OCI-LY1 (cell line): ENCODE data around the gene MAPK9.
"Not testable (repeated sequence)": the region's sequence is repeated elsewhere in the genome, so short reads cannot be mapped to it uniquely, and the experiment has no call there.

Source experiments
- H2AFZ ChIP-seq: fragments of 200-600 bp; sonication (generic), shearing (Covaris generic); 2 replicates; pipeline ENCODE4 v1.6.0; 2014; ENCODE audit warnings: antibody characterized with exemption, mild to moderate bottlenecking, low read length
- H3F3A ChIP-seq: fragments of 200-600 bp; sonication (generic), shearing (Covaris generic); 2 replicates; pipeline ENCODE4 v1.6.0; 2014; ENCODE audit warnings: mild to moderate bottlenecking, antibody characterized with exemption, low read length, moderate library complexity; ENCODE audit not compliant: insufficient read depth
- H3K27ac ChIP-seq: fragments of 200-600 bp; sonication (generic); 2 replicates; pipeline ENCODE4 v1.5.1; 2014; ENCODE audit warnings: low read length, mixed run types, mild to moderate bottlenecking, low read depth; ENCODE audit not compliant: poor library complexity, severe bottlenecking
- H3K27me3 ChIP-seq: fragments of 200-600 bp; sonication (generic); 2 replicates; pipeline ENCODE4 v1.6.0; 2014; ENCODE audit warnings: antibody characterized with exemption, mild to moderate bottlenecking, low read length, moderate library complexity; ENCODE audit not compliant: insufficient read depth
- H3K36me3 ChIP-seq: fragments of 200-600 bp; sonication (generic); 2 replicates; pipeline ENCODE4 v1.6.1; 2014; ENCODE audit warnings: mild to moderate bottlenecking, antibody characterized with exemption, low read length, moderate library complexity, mixed read lengths; ENCODE audit not compliant: insufficient read depth
- H3K4me1 ChIP-seq: fragments of 200-600 bp; sonication (generic); 2 replicates; pipeline ENCODE4 v1.5.1; 2014; ENCODE audit warnings: mild to moderate bottlenecking, low read length, moderate library complexity; ENCODE audit not compliant: insufficient read depth, severe bottlenecking
- H3K4me2 ChIP-seq: fragments of 200-600 bp; sonication (generic), shearing (Covaris generic); 2 replicates; pipeline ENCODE4 v1.6.1; 2014; ENCODE audit warnings: low read length
- H3K4me3 ChIP-seq: fragments of 200-600 bp; sonication (generic); 2 replicates; pipeline ENCODE4 v1.5.1; 2014; ENCODE audit warnings: low read length, low read depth, mild to moderate bottlenecking, mixed read lengths; ENCODE audit not compliant: poor library complexity, severe bottlenecking
- H3K79me2 ChIP-seq: fragments of 200-600 bp; shearing (Covaris generic); 2 replicates; pipeline ENCODE4 v1.6.1; 2016; ENCODE audit warnings: mixed run types, low read length, mixed read lengths; ENCODE audit not compliant: insufficient read depth
- H3K9ac ChIP-seq: fragments of 200-600 bp; sonication (generic), shearing (Covaris generic); 2 replicates; pipeline ENCODE4 v1.6.1; 2014; ENCODE audit warnings: mild to moderate bottlenecking, low read length, mixed read lengths
- H3K9me2 ChIP-seq: fragments of 200-600 bp; sonication (generic), shearing (Covaris generic); 2 replicates; pipeline ENCODE4 v1.6.1; 2014; ENCODE audit warnings: low read depth, mild to moderate bottlenecking, low read length, mixed read lengths
- H3K9me3 ChIP-seq: fragments of 200-600 bp; shearing (Covaris generic); 2 replicates; pipeline ENCODE4 v1.6.1; 2014; ENCODE audit warnings: low read length, mixed read lengths
- H4K20me1 ChIP-seq: fragments of 200-600 bp; sonication (generic), shearing (Covaris generic); 2 replicates; pipeline ENCODE4 v1.6.0; 2016; ENCODE audit warnings: mild to moderate bottlenecking, low read length; ENCODE audit not compliant: insufficient read depth
- EZH2 ChIP-seq: fragments of 200-600 bp; sonication (generic), shearing (Covaris generic); IDR thresholded peaks from 2 replicates; pipeline ENCODE4 v1.8.0; 2017; ENCODE audit warnings: borderline replicate concordance, mixed run types, mild to moderate bottlenecking, antibody characterized with exemption, low read length, moderate library complexity, mixed read lengths
- TF ChIP-seq, protein P1 (sequence below): fragments of 200-600 bp; sonication (generic), shearing (Covaris generic); IDR thresholded peaks from 2 replicates; pipeline ENCODE4 v1.5.1; 2017; ENCODE audit warnings: mild to moderate bottlenecking, antibody characterized with exemption, low read length, moderate library complexity, mixed read lengths

Gene MAPK9

DNA sequence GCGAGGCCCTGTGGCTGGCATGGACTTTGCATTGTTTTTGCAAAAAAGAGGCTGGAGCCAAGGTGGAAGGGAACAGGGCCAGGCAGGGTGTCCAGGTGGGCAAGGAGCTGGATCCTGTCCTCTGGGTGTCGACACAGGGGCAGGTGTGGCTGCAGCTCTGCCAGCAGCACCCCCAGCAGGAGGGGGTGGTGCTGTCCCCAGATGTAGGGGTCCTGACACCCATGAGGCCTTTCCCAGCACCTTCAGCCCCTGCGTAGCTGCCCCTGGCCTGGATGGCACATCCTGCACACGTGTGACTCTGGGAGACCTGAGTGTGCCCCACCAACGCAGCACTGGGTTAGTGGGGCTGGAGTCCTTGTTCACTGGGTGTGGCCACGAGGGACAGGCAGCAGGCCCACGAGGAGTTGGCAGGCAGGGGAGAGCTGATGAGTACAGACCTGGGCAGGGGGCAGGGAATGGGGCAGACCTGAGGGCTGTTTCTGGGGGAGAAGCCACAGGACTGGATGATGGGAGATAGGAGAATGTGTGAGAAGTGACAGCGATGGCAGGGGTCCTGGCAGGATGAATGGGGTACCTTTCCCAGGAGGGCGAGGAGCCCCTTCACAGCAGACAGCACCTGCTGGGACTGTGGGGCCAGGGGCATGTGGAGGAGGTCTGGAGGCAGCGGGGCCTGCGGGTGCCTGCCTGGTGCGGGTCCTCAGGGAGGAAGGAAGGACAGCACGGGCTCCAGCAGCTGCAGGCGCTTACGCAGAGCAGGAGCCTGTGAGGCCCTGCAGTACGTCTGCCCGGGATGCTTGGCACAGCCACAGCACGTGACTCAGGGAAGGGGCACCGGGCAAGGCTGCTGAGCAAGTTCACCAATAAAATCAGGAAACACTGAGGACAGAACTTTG, 79.3 kb downstream of the MAPK9 start:
- no peak overlapping the region for H2AFZ ChIP-seq
- no peak overlapping the region for H3K4me2 ChIP-seq
- TF ChIP-seq EZH2: no peak
- TF ChIP-seq, protein P1, sequence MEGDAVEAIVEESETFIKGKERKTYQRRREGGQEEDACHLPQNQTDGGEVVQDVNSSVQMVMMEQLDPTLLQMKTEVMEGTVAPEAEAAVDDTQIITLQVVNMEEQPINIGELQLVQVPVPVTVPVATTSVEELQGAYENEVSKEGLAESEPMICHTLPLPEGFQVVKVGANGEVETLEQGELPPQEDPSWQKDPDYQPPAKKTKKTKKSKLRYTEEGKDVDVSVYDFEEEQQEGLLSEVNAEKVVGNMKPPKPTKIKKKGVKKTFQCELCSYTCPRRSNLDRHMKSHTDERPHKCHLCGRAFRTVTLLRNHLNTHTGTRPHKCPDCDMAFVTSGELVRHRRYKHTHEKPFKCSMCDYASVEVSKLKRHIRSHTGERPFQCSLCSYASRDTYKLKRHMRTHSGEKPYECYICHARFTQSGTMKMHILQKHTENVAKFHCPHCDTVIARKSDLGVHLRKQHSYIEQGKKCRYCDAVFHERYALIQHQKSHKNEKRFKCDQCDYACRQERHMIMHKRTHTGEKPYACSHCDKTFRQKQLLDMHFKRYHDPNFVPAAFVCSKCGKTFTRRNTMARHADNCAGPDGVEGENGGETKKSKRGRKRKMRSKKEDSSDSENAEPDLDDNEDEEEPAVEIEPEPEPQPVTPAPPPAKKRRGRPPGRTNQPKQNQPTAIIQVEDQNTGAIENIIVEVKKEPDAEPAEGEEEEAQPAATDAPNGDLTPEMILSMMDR: no peak
- no peaks in the 10 kb centered on the region for H3K36me3 ChIP-seq
- H3K9me2 ChIP-seq: no peaks in the 10 kb centered on the region
- no peak overlapping the region for H3K9ac ChIP-seq
- no peaks in the 10 kb centered on the region for H3K79me2 ChIP-seq
- H3K4me3 ChIP-seq: no peak overlapping the region
- H3K27me3 ChIP-seq: 0 out of 2 replicates have a peak, but pooled peaks cover 4% of the 10 kb centered on the region
- no peaks in the 10 kb centered on the region for H3F3A ChIP-seq
- H3K27ac ChIP-seq: no peak overlapping the region
- peaks cover 4% of the 10 kb centered on the region for H3K4me1 ChIP-seq
- H4K20me1 ChIP-seq: no peaks in the 10 kb centered on the region
- H3K9me3 ChIP-seq: no peaks in the 10 kb centered on the region

DNA sequence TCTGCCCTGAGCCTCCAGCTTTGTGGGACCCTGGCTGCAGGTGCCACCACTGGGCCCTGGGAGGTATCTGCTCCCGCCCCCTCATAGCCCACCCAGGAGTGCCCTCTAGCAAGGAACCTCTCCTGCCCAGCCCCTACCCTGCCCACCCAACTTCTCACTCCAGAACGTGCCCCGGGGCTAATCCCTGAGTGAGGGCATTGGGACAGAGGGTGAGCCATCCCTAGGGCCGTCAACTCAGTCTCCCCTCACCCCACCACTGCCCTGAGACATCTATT, 80.2 kb downstream of the MAPK9 start:
- no peaks in the 10 kb centered on the region for H3K79me2 ChIP-seq
- no peaks in the 10 kb centered on the region for H3F3A ChIP-seq
- H3K4me1 ChIP-seq: peaks cover 4% of the 10 kb centered on the region
- no peaks in the 10 kb centered on the region for H4K20me1 ChIP-seq
- no peak overlapping the region for H3K9ac ChIP-seq
- no peak overlapping the region for H3K4me2 ChIP-seq
- H3K9me2 ChIP-seq: no peaks in the 10 kb centered on the region
- H3K27me3 ChIP-seq: 0 out of 2 replicates have a peak, but pooled peaks cover 4% of the 10 kb centered on the region
- no peaks in the 10 kb centered on the region for H3K9me3 ChIP-seq
- TF ChIP-seq, protein P1: no peak
- TF ChIP-seq EZH2: no peak
- no peak overlapping the region for H3K4me3 ChIP-seq
- H3K27ac ChIP-seq: no peak overlapping the region
- H2AFZ ChIP-seq: no peak overlapping the region
- H3K36me3 ChIP-seq: no peaks in the 10 kb centered on the region

DNA sequence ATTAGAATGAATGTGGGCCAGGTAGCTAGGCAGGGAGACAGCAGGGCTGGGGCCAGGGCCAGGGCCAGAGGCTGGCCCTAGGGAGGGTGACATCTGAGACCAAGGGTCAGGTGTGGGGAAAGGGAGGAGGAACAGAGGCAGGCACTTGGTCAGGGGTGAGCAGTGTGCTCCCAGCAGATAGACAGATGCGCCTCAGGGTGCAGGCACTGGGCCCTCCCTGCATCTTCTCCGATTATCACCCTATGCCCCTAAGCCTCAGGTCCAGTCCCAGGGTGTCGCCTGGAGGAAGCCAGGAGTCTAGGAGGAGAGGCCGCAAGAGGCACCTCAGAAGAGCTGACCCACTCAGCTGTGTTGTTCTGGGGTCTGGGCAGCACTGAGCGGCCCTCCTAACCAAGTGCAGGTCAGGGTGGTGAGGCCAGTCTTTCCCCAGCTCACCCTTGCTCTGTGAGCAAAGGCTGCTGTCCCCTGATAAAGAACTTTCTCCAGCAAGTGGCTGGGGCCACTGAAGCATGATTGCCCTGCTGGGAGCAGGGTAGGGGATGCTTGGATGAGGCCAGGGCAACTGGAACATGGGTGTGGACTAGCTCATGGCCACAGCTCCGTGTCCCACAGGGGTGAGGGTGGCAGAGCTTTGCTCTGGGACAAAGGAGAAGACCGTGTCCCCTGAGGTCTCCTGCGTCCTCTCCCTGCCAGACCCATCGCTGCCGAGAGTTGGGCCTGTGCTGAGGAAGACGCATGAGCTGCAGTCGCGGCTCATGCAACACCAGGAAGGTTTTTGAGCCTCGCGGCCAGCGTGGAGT, 80.7 kb downstream of the MAPK9 start:
- Histone ChIP-seq H3K36me3 (no peaks in the 10 kb centered on the region), H3K4me3 (no peak overlapping the region), H3K27me3 (0 out of 2 replicates have a peak, but pooled peaks cover 4% of the 10 kb centered on the region), H3K4me1 (peaks cover 4% of the 10 kb centered on the region), H2AFZ (no peak overlapping the region), H4K20me1 (no peaks in the 10 kb centered on the region), H3K4me2 (no peak overlapping the region), H3K9ac (no peak overlapping the region), H3K79me2 (no peaks in the 10 kb centered on the region), H3F3A (no peaks in the 10 kb centered on the region), H3K27ac (no peak overlapping the region), H3K9me3 (no peaks in the 10 kb centered on the region), H3K9me2 (no peaks in the 10 kb centered on the region)
- TF ChIP-seq, protein P1: no peak
- no peak for TF ChIP-seq EZH2

DNA sequence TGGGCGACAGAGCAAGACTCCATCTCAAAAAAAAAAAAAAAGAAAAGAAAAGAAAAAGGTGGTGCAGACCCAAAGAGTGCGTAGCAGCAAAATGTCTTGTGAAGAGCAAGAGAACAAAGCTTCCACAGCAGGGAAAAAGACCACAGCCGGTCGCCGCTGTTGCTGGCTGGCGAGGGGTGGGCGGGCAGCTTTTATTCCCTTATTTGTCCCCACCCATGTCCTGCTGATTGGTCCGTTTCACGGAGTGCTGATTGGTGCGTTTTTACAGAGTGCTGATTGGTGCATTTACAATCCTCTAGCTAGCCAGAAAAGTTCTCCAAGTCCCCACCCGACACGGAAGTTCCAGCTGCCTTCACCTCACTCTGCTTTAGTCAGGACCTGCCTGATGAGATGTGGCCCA, 81.8 kb downstream of the MAPK9 start:
- H3K4me1 ChIP-seq, H3K9me3 ChIP-seq, H3F3A ChIP-seq, H3K36me3 ChIP-seq, H3K27ac ChIP-seq, H2AFZ ChIP-seq, H3K4me2 ChIP-seq, H3K9me2 ChIP-seq, H3K79me2 ChIP-seq, H4K20me1 ChIP-seq, H3K9ac ChIP-seq, H3K4me3 ChIP-seq, H3K27me3 ChIP-seq: not testable (repeated sequence)
